GM19452 (cell line): ENCODE data around the gene ADAP1.
"Not testable (repeated sequence)": the region's sequence is repeated elsewhere in the genome, so short reads cannot be mapped to it uniquely, and the experiment has no call there.

ENCODE experiments used
- ATAC-seq: cut with Tn5 transposase; IDR thresholded peaks from one replicate; pipeline ENCODE4 v1.9.1; 2021; ENCODE audit not compliant: unreplicated experiment

The ADAP1 gene

GRCh38 chr7:960269-960871 lies 5.9 kb upstream of the ADAP1 start:
- ATAC-seq = no peak

GRCh38 chr7:959740-960139 lies 5.3 kb upstream of the ADAP1 start:
- ATAC-seq = not testable (repeated sequence)

GRCh38 chr7:959271-959670 lies 4.8 kb upstream of the ADAP1 start:
- ATAC-seq = no peak

- no peak for ATAC-seq
Observed at GRCh38 chr7:958221-959200, 4.0 kb upstream of the ADAP1 start.

- ATAC-seq = no peak
Observed at GRCh38 chr7:957418-958220, 3.1 kb upstream of the ADAP1 start.

GRCh38 chr7:956031-956430 lies 1.6 kb upstream of the ADAP1 start:
- no peak for ATAC-seq

- no peak for ATAC-seq
Observed at GRCh38 chr7:953547-954327, 743 bp downstream of the ADAP1 start.

GRCh38 chr7:952548-953441 lies 1.7 kb downstream of the ADAP1 start:
- no peak for ATAC-seq

- ATAC-seq = no peak
Observed at GRCh38 chr7:951881-952547, 2.5 kb downstream of the ADAP1 start.

GRCh38 chr7:949021-949934 lies 5.2 kb downstream of the ADAP1 start:
- no peak for ATAC-seq

- ATAC-seq = no peak
Observed at GRCh38 chr7:947391-948210, 6.9 kb downstream of the ADAP1 start.

GRCh38 chr7:946256-946996 lies 8.1 kb downstream of the ADAP1 start:
- ATAC-seq = no peak

GRCh38 chr7:945556-946255 lies 8.8 kb downstream of the ADAP1 start:
- no peak for ATAC-seq

- ATAC-seq = no peak
Observed at GRCh38 chr7:945147-945555, 9.3 kb downstream of the ADAP1 start.

GRCh38 chr7:944744-945143 lies 9.7 kb downstream of the ADAP1 start:
- no peak for ATAC-seq

- ATAC-seq = not testable (repeated sequence)
Observed at GRCh38 chr7:943793-944192, 10.7 kb downstream of the ADAP1 start.
